Germinal center (tissue), 1 donor: ENCODE results near the gene ERGIC2.
"Not testable (repeated sequence)": the region's sequence is repeated elsewhere in the genome, so short reads cannot be mapped to it uniquely, and the experiment has no call there.

Experiments
- DNase-seq: peaks from one replicate; pipeline ENCODE4 v3.0.0; 2012; ENCODE audit warnings: mixed read lengths, low spot score

Gene ERGIC2

DNA sequence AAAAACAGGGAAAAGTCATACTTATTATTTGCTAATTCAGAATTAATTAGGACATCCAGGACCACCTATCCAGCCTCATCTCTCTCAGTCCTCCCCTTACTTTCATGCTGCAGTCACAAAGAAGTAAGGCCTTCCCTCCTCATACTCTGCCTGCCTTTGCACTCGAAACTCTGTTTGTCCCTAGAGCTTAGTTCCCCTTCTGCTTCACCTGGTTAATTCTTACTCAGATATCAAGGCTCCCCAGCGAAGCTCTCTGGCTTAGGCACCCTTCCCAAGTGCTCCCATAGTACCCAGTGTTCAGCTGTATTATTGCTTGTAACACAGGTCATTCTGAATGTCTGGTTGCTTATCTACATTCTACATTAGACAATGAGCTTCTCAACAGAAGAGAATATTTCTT is 81.3 kb downstream of the ERGIC2 start:
- DNase-seq, result no peak

GRCh38 chr12:29291226-29291625 is 89.7 kb downstream of the ERGIC2 start:
- no peak for DNase-seq

DNA sequence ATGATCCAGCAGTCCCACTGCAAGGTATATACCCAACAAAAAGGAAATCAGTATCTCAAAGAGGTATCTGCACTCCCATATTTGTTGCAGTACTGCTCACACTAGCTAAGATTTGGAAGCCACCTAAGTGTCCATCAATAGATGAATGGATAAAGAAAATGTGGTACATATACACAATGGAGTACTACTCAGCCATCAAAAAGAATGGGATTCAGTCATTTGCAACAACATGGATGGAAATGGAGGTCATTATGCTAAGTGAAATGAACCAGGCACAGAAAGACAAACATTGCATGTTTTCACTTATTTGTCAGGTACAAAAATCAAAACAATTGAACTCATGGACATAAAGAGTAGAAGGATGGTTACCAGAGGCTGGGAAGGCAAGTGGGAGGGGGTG is 90.5 kb downstream of the ERGIC2 start:
- DNase-seq, result not testable (repeated sequence)

- no peak for DNase-seq
Observed at GRCh38 chr12:29288031-29288430, 92.9 kb downstream of the ERGIC2 start.

- no peak for DNase-seq
Observed at GRCh38 chr12:29287622-29288021, 93.3 kb downstream of the ERGIC2 start.
